GM19438 (cell line): ENCODE data around the gene C1orf159.
"Not testable (repeated sequence)": the region's sequence is repeated elsewhere in the genome, so short reads cannot be mapped to it uniquely, and the experiment has no call there.

ENCODE experiments used
- ATAC-seq: cut with Tn5 transposase; IDR thresholded peaks from one replicate; pipeline ENCODE4 v1.9.1; 2021; ENCODE audit warnings: low read depth; ENCODE audit not compliant: unreplicated experiment

C1orf159 gene

DNA sequence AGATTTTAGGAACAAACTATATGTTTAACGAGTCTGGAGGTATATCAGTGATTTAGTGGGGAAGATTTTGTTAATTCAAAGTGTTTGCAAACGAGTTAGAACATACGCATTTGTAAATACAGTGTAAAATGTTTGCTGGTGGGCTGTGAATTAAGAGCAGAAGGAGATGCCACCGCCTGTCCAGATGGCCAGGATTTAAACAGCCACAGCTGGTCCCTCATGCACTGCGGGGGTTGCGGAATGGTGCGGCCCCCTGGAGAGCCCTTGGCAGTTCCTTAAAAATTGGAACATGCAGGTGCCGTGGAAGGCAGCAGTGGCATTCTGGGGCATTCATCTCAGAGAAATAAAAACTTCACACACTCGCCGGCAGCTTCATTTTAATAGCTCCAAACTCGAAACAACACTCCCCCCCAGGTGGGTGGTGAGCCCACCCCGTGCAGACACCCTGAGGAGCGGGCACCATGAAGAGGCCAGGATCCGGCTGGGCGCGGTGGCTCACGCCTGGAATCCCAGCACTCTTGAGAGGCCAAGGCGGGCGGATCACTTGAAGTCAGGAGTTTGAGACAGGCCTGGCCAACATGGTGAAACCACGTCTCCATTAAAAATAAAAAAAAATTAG, 3.5 kb upstream of the C1orf159 start:
- ATAC-seq: no peak

- ATAC-seq: no peak
Measured at GRCh38 chr1:1118876-1119220, 3.0 kb upstream of the C1orf159 start.

GRCh38 chr1:1118011-1118875, 2.4 kb upstream of the C1orf159 start:
- no peak for ATAC-seq

GRCh38 chr1:1117469-1117831, 1.6 kb upstream of the C1orf159 start:
- no peak for ATAC-seq

DNA sequence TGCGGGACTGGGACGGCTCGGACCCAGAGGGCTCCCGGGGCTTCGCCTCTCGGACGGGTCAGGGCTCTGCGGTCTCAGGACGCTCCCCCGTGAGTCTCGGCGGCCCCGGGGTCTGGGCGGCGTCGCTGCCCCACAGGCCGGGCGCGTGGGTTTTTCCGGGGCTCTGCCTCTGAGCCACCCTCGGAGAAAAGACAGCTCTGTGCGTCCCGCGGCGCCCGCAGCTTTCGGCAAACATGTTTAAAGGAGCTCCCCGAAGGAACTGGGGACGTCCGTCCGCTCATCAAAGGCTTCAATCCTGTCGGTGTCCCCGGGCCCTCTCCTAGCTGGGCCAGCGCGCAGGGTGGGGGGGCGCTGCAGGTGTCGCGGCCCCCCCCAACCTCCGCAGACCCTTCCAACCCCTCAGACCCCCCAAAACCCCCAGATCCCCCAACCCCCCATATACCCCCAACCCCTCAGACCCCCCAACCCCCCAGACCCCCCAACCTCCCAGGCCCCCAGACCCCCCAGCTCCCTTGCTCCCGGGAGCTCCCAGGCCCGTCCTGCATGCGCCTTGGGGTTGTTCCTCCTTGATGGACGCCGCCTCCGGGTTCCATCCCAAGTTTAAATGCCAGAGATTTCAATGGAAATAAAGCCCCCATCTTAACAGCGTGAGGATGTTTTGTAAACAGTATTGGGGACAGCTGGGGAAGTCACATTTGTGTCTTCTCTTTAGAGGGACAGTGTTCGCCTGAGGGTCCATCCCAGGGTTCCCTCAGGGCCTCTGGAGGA, 996 bp upstream of the C1orf159 start:
- peak; percentile 7 for ATAC-seq

DNA sequence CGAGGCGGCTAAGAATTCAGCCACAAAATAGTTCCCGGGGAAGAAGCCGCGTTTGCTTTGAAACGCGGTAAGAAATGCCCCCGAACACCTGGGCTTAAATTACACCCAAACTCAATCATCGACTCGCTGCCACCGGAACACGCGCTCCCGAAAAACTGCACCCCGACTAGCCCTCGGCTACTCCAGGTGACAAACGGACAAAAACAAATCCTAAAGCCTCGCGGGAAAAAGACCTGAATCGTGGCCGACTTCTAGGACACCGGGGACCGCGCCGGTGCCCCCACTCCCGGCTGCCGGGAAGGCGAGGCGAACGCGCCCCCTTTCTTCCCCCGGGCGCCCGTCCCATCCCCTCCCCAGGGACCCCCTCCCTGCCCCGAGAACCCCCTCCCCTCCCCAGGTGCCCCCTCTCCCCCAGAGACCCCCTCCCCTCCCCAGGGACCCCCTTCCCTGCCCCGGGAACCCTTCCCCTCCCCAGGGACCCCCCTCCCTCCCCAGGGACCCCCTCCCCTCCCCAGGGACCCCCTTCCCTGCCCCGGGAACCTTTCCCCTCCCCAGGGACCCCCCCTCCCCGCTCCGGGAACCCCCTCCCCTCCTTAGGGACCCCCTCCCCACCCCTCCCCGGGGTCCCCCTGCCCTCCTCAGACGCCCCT, 628 bp downstream of the C1orf159 start:
- no peak for ATAC-seq

GRCh38 chr1:1114431-1114830, 1.5 kb downstream of the C1orf159 start:
- ATAC-seq: no peak

- ATAC-seq: no peak
Measured at GRCh38 chr1:1112237-1112985, 3.5 kb downstream of the C1orf159 start.

- no peak for ATAC-seq
Measured at GRCh38 chr1:1111516-1112236, 4.2 kb downstream of the C1orf159 start.

DNA sequence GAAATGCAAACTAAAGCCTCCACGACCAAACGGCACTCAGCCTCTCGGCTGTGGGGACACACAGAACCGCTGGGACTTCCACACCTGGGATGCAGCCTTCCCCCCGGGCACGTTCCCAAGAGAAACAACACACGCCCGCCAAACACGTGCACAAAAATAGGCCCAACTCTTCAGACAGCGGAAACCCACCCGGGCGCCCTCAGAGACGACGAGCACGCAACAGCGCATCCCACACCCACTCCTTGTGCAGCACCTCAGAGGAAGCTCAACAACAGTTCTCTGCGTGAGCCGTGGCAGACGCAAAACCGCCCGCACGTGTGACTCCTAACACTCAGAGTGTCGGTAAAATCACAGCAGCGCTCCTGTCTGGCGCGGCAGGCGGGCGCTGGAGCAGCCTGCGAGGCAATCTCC, 5.3 kb downstream of the C1orf159 start:
- no peak for ATAC-seq

DNA sequence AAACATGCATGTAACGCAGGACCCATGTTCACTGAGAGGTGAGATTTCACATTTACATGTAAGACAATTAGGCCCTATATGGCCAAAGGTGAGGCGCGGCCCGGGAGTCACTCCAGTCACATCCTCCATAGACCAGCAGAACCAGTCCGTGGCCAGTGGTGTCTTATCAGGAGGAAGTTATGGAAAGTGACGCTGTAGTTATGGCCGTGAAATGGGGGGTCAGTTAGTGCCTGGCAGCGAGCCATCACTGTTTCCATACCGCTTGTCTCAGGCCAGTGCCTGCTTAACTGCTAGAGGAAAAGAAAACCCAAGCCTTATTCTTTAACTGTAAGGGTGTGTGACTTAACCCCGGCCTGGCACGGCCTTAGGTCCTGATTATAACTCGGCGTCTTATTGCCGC, 6.1 kb downstream of the C1orf159 start:
- ATAC-seq: no peak

GRCh38 chr1:1106510-1107221, 9.2 kb downstream of the C1orf159 start:
- no peak for ATAC-seq

DNA sequence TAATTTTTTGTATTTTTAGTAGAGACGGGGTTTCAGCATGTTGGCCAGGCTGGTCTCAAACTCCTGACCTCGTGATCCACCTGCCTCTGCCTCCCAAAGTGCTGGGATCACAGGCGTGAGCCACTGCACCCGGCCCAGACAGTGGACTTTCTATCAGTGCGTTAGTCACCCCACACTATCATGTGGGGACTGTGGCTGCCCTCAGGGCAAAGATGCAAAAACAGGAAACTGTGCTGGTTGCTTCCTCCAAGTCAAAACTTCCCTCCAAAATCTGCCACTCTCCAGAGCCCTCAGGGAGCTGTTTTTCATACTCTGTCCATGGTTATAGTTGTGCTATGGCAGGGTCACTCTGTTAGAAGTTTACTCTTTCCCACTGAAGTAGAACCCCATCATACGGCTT, 11.7 kb downstream of the C1orf159 start:
- ATAC-seq: not testable (repeated sequence)

- ATAC-seq: no peak
Measured at GRCh38 chr1:1101503-1101902, 14.4 kb downstream of the C1orf159 start.

DNA sequence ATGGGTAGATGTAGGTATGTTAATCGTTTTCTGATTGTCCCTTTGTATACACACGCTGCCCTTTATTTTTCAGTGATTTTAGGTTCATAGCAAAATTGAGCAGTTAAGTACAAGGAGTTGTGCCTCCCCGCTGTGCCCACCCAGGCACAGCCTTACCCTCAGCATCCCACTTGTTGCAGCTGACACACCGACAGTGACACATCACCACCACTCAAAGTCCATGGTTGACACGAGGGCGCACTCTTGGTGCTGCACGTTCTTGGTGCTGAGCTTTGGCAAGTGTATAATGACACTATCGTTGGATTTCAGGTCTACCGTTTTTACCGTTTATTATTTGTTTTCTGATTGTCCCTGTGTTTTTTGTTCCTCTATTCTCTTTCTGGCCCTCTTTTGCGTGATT, 15.6 kb downstream of the C1orf159 start:
- no peak for ATAC-seq

- ATAC-seq: no peak
Measured at GRCh38 chr1:1099506-1100183, 16.2 kb downstream of the C1orf159 start.

DNA sequence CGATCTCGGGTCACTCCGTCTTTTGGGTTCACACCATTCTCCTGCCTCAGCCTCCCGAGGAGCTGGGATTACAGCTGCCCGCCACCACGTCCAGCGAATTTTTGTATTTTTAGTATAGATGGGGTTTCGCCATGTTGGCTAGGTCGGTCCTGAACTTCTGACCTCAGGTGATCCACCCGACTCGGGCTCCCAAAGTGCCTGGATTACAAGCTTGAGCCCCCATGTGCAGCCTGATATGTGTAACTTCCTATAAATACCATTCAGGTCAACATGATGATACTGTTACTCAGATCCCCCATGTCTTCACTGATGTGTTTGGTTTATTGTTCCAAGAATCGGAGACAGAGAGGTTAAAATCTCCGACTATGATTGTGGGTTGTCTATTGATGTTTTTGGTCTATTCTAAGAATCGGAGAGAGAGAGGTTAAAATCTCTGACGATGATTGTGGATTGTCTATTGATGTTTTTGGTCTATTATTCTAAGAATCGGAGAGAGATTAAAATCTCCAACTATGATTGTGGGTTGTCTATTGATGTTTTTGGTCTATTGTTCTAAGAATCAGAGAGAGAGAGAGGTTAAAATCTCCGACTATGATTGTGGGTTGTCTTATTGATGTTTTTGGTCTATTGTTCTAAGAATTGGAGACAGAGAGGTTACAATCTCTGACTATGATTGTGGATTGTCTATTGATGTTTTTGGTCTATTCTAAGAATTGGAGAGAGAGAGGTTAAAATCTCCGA, 17.0 kb downstream of the C1orf159 start:
- no peak for ATAC-seq

DNA sequence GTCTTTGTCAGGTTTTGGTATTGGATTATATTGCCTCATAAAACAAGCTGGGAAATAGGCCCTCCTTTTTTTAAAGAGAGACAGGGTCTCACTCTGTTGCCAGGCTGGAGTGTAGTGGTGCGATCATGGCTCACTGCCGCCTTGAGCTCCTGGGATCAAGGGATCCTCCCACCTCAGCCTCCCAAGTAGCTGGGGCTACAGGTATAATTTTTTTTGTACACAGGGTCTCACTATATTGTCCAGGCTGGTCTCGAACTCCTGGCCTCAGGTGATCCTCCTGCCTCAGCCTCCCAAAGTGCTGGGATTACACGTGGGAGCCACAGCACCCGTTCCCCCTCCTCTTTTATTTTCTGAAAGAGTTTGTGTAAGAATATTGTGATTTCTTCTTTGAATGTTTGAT, 19.8 kb downstream of the C1orf159 start:
- not testable (repeated sequence) for ATAC-seq
